A549 treated with Mapracorat at 1 μM for 4 hours (cell line): ENCODE measurements around the gene ARID4B. TPM values are rescaled to one million over a fixed set of nuclear protein-coding genes. Genes with fewer than 3 reads are reported as not detected.

ENCODE experiments used
- total RNA-seq: library from RNA; stranded (reverse); fragments of 200-300 nt; extraction: Qiagen RNA extraction; gene quantifications from 5 replicates; pipeline ENCODE4 v1.2.3, GENCODE V29; 2022

Gene ARID4B
- total RNA-seq: 12.1 to 16.7 TPM (median 14.9 TPM) in 5 replicates

GRCh38 chr1:235327559-235328270 lies at the start of gene ARID4B:
TSS of gene ARID4B (minus strand) at chr1:235328179. CDS start at chr1:235326919, 1,260 bp downstream.

DNA sequence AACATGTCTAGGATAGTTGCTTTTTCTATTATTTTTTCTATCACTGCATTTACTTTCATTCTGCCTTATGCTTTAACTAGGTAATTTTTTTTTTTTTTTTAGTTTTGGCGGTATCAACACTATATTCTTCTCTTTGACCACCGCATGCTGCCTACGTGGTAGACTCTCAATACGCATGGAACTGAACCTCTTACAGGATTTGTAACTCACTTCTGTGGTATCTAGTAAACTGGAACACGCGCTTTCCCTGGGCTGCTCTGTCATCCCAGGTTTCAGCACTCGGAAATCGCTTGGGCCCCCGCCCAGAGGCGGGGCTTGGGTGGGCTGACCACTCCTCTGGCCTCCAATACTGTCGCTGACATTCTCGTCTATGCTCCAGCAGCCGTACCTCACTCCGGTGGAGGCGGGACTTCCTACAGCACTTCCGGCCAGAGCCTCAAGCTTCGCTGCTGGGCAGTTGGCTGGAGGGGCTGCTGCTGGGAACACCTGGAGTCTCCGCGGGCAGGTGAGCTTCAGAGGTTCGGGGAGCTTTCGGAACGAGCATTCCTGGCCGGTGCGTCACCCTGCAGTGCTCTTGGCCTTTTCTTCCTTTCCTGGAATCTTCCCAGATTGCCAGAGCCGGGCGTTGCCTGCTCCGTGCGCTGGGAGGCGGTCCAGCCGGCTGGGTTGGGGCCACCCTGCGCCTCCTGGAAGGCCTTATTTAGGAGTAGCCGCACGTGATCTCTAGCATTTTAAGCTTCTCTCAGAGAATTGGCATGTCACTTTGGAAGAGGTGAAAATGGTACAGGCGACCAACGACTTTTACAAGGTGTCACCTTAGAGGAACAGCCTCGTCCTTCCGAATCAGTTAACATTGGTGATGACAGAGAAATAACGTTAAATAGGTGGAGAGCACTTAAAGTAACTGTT lies 39.3 kb upstream of the ARID4B start, which contains the start of gene TBCE:
TBCE (plus strand) TSS at position 428 of the 909 bp plus-strand sequence. CDS start 12,623 bp downstream, outside the sequence.

DNA sequence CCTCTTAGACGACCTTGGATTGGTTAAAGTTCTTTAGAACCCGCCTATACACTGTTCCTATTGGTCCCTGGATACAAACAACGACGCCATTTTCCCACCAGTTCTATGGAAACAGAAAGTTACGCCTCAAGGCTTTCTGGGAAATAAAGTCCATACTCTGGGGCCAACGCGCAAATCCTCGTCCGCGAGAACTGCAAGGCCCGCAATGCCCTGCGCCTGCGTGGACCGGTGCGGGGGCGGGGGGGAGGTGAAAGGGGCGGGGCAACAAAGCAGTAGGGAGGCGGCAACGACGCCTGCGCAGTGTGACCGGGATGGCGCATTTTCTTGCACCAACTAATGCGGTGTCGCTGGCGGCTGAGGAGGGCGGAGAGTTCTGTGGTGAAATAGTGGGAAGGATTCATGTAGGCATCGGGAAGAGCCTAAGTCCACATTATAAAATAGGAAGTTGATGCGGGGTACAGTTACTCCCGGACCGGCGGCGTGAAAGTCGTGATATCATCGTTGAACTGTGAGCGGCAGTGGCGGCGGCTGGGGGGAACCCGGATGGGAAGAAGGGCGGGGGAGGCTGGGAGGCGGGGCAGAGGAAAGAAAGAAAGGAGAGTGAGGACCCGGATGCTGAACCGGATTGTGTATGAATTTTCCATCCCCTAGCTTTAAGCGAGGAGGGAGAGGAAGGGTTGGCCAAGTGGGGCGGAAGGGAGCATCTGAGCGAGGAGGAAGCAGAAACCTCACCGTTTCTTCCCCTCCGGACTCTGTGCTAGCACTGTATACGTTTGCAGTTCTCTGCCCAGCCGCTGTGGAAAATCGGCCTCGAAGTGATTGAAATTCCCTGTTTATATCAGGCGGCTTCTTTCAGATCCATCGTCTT lies 526 bp upstream of the ARID4B start, which contains the start of gene GGPS1:
GGPS1 (plus strand) TSS at position 300 of the 868 bp plus-strand sequence. CDS start 6,695 bp downstream, outside the sequence.

GRCh38 chr1:235160957-235161684 lies 166.9 kb downstream of the ARID4B start, which contains the start of gene RBM34:
TSS of gene RBM34 (minus strand) at chr1:235161250. CDS start at chr1:235161226, 24 bp downstream.

DNA sequence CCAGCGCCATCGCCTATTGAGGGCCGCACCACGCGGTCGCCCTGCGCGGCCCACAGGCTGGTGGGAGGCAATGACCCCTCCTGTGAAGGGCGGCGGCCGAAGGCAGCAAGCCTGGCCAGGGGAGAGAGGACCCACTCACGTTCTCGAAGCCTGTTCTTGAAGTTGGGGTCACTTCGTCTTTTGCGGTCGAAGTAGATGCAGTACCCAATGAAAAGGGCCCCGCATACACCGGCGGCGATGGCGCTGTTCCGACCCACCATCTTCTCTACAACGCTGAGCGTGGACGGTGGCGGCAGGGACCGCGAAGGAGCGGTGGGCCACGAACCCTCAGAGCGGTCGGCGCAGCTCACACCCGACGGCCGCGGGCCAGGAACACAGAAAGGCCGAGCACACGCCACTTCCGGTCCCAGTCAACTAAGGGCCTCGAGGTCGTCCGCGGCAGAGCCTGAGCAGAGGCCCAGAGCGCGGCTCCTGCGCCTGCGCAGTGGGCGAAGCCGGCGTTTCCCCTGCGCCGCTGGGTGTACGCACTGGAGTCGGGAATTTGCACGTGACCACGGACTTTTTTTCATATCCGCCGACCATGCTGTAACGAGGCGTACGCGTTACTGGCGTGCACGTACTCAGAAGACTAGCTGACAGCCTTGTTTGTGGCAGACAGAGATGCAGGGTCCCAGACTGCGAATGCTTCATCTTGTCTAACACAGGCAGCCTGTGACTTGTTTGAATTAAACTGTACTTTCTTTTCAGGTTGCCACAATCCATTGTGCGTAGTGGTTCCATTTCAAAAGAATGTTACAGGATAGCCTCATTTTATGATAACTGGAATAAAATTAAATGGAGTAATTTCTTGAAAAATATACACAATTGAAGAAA lies 199.3 kb downstream of the ARID4B start, which contains the start of gene TOMM20:
TOMM20 (minus strand) TSS at position 382 of the 873 bp plus-strand sequence; CDS start at position 260, 122 bp downstream.

Other genes with a start within 250 kb of the ARID4B start
- gene TOMM20, start 199.3 kb downstream of the ARID4B start, total RNA-seq: 105 to 115 TPM (median 114 TPM) in 5 replicates
- 56.7 to 73.7 TPM (median 70.0 TPM) in 5 replicates for gene RBM34, start 166.9 kb downstream of the ARID4B start, total RNA-seq
- gene GGPS1, start 391 bp upstream of the ARID4B start, total RNA-seq: 16.4 to 21.3 TPM (median 17.7 TPM) in 5 replicates
- 39.3 to 50.9 TPM (median 46.8 TPM) in 5 replicates for gene TBCE, start 39.2 kb upstream of the ARID4B start, total RNA-seq
- 15.2 to 22.1 TPM (median 17.0 TPM) in 5 replicates for gene B3GALNT2, start 176.3 kb upstream of the ARID4B start, total RNA-seq